Epidermal melanocyte (primary cell): Measurements from ENCODE around the gene INHBA.

ENCODE experiments used
- DNase-seq: peaks from one replicate; pipeline ENCODE4 v3.0.0; 2011; ENCODE audit warnings: low spot score; ENCODE audit not compliant: insufficient read length

INHBA gene

GRCh38 chr7:41702635-41703371 lies at the start of gene INHBA:
Gene INHBA (minus strand): TSS chr7:41703090. CDS start chr7:41700374, 2,716 bp downstream.
- DNase-seq = no peak

GRCh38 chr7:41752615-41753014 lies 49.7 kb upstream of the INHBA start:
- no peak for DNase-seq

- no peak for DNase-seq
These were observed 48.0 kb upstream of the INHBA start for GRCh38 chr7:41750661-41751540.

GRCh38 chr7:41747961-41748360 lies 45.1 kb upstream of the INHBA start:
- no peak for DNase-seq

GRCh38 chr7:41745451-41745850 lies 42.6 kb upstream of the INHBA start:
- DNase-seq = no peak

GRCh38 chr7:41744161-41744560 lies 41.3 kb upstream of the INHBA start:
- no peak for DNase-seq

- DNase-seq = no peak
These were observed 39.6 kb upstream of the INHBA start for GRCh38 chr7:41742401-41743020.

- no peak for DNase-seq
These were observed 35.9 kb upstream of the INHBA start for GRCh38 chr7:41738806-41739205.

GRCh38 chr7:41738336-41738735 lies 35.4 kb upstream of the INHBA start:
- no peak for DNase-seq

GRCh38 chr7:41735206-41735605 lies 32.3 kb upstream of the INHBA start:
- DNase-seq = no peak

- DNase-seq = no peak
These were observed 30.0 kb upstream of the INHBA start for GRCh38 chr7:41732843-41733306.

- DNase-seq = no peak
These were observed 29.5 kb upstream of the INHBA start for GRCh38 chr7:41732436-41732785.

- DNase-seq = no peak
These were observed 28.9 kb upstream of the INHBA start for GRCh38 chr7:41731493-41732435.

- DNase-seq = no peak
These were observed 27.8 kb upstream of the INHBA start for GRCh38 chr7:41730668-41731067.

- DNase-seq = no peak
These were observed 27.3 kb upstream of the INHBA start for GRCh38 chr7:41730161-41730560.

GRCh38 chr7:41729059-41729458 lies 26.2 kb upstream of the INHBA start:
- no peak for DNase-seq

GRCh38 chr7:41725013-41725412 lies 22.1 kb upstream of the INHBA start:
- DNase-seq = no peak

GRCh38 chr7:41720886-41721285 lies 18.0 kb upstream of the INHBA start:
- DNase-seq = no peak

GRCh38 chr7:41720046-41720445 lies 17.2 kb upstream of the INHBA start:
- DNase-seq = no peak

- no peak for DNase-seq
These were observed 13.8 kb upstream of the INHBA start for GRCh38 chr7:41716691-41717090.

GRCh38 chr7:41715000-41715399 lies 12.1 kb upstream of the INHBA start:
- DNase-seq = no peak
